ENCODE measurements around the gene ZNF346. TPM values are rescaled to one million over a fixed set of nuclear protein-coding genes. Genes with fewer than 3 reads are reported as not detected.

ZNF346 gene
- total and polyA plus RNA-seq, 2 of the 13 experiments (the other 11 are each of a cell fraction or from before 2014, with no cell fraction given): 8.6 to 19.4 TPM

DNA sequence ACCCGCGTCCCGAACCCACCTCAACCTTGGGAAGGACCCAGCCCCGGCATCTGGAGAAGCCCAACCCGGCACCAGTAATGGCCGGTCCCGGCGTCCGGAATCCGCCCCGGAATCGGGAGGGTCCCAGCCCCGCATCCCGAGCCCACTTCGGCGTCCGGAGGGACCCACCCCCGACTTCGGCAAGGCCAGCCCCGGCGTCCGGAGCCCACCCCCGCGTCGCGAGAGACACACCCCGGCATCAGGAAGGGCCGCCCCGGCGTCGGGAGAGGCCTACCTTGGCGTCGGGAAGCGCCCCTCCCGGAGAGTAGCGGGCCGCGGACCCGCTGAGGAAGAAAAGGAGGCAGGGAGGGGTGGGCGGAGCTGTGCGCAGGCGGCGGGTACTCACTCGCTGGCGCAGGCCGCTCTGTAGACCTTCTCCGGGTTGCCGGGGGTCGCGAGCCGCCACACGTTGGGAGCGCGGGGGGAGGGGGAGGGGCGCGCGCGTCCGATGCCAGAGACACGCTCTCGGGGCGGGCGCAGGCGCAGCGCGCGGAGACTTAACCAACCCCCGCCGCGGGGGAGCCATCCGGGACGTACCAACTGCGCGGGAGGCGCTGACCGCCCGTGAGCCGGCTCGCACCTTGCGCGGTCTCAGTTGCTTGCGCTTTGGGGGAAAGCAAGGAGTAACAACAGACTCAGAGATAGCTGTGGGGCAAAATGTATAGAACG lies 16.1 kb upstream of the ZNF346 start, which contains the start of gene UIMC1:
Gene UIMC1, minus strand, starts transcription at position 515 of the 708 bp plus-strand sequence. CDS start 24,164 bp downstream, outside the sequence.
- intact Hi-C loops (cut with micrococcal nuclease; ENCODE audit: unreplicated experiment) (loop anchor here (1.0 kb wide), 1 partner anchor 16 kb away; the partner anchor contains the start of gene ZNF346), in situ Hi-C loops (cut with HindIII; ENCODE audit: extremely low pct_ligation_motif_present, low pct_unique_long_range_greater_than_20kb) (no loop called here)
- Histone ChIP-seq H3K27me3 (ENCODE audit: control insufficient read depth in 1 of 2, insufficient read depth in 2 of 2, low read length in 2 of 2) (no peaks in the 10 kb centered on the region), H3K9me3 (ENCODE audit: low read length) (no peaks in the 10 kb centered on the region), H3K27ac (ENCODE audit: extremely low read length, insufficient read depth, low read length) (peak within 1 kb of the TSS; percentile 96), H3K4me1 (ENCODE audit: insufficient read depth, low read length) (peaks cover 20% of the 10 kb centered on the region), H3K9ac (ENCODE audit: insufficient read depth, low read depth, low read length) (peak within 1 kb of the TSS; percentile 96), H4K20me1 (ENCODE audit: insufficient read depth, low read length) (peaks cover 22% of the 10 kb centered on the region), H3K79me2 (ENCODE audit: insufficient read depth, low read length) (peaks cover 53% of the 10 kb centered on the region), H3K36me3 (replicated peaks in 1 of 2; ENCODE audit: control insufficient read depth in 1 of 2, insufficient read depth in 2 of 2, low read length in 2 of 2) (no peaks in the 10 kb centered on the region), H3K4me2 (ENCODE audit: low read depth, low read length) (peak within 1 kb of the TSS; percentile 83), H2AFZ (ENCODE audit: low read length) (peak within 1 kb of the TSS; percentile 56), H3K4me3 (replicated peaks in 1 of 3; ENCODE audit: insufficient read depth in 1 of 3, low read depth in 2 of 3, low read length in 3 of 3) (peak within 1 kb of the TSS; percentile 97 to 99 (median 99))
- WGBS (ENCODE audit: low lambda C conversion rate): 0% methylated on average over 6 of the region's 83 CpGs
- BruUV-seq (replicated peaks): TSS peak; percentile 74
- peak; percentile 82 for DNase-seq (ENCODE audit: low spot score)
- ATAC-seq: peak; percentile 85
- POLR2A ChIA-PET: interaction anchor here (1.0 to 3.1 kb wide), 7 partner anchors 9 to 80 kb away, joined by 3 to 17 read pairs (median 10); partner anchors contain the start of genes FGFR4 and ZNF346
- CTCF ChIA-PET (ENCODE audit: low intra/inter-chr PET ratio, low total read pairs): no interaction called here
- FAIRE-seq: peak; percentile 72
- 0 out of 2 replicates have a peak, but pooled peaks have one; percentile 14 for TF ChIP-seq RAD21 (CRISPR knock-in tag; IDR thresholded peaks at IDR 0.05)
- no peak for TF ChIP-seq ZBTB26 (CRISPR knock-in tag; IDR thresholded peaks at IDR 0.05; ENCODE audit: borderline replicate concordance)
- peak; percentile 74 for TF ChIP-seq HNRNPK (IDR thresholded peaks at IDR 0.05; ENCODE audit: low read depth, low read length, poor library complexity, severe bottlenecking)
- TF ChIP-seq BRCA1 (CRISPR knock-in tag; IDR thresholded peaks at IDR 0.05): no peak; the same call in 1 of the 2 replicates
- TF ChIP-seq ZNF629 (CRISPR knock-in tag; conservative IDR thresholded peaks at IDR 0.05): peak; percentile 45; the same call in 1 of the 2 replicates
- TF ChIP-seq PHF8 (CRISPR knock-in tag; IDR thresholded peaks at IDR 0.05): peak; percentile 95
- no peak for TF ChIP-seq MTA3 (CRISPR knock-in tag; IDR thresholded peaks at IDR 0.05)
- peak; percentile 50; the same call in 1 of the 2 replicates for TF ChIP-seq SIN3A (IDR thresholded peaks at IDR 0.05; ENCODE audit: borderline replicate concordance, low read depth, low read length)
- TF ChIP-seq HNRNPH1 (optimal IDR thresholded peaks at IDR 0.05; ENCODE audit: low read depth, low read length): no peak
- TF ChIP-seq BHLHE40 (IDR thresholded peaks at IDR 0.05; ENCODE audit: low read length): peak; percentile 98
- peak; percentile 50; the same call in 1 of the 2 replicates for TF ChIP-seq THAP9 (CRISPR knock-in tag; IDR thresholded peaks at IDR 0.05; ENCODE audit: borderline replicate concordance)
- TF ChIP-seq ZNF354B (CRISPR knock-in tag; IDR thresholded peaks at IDR 0.05): no peak
- no peak; the same call in 1 of the 2 replicates for TF ChIP-seq KDM5A (IDR thresholded peaks at IDR 0.05; ENCODE audit: borderline replicate concordance, low read length)
- peak; percentile 68 for TF ChIP-seq ZSCAN31 (CRISPR knock-in tag; IDR thresholded peaks at IDR 0.05; ENCODE audit: low read depth)
- peak; percentile 58; the same call in 1 of the 2 replicates for TF ChIP-seq ZBTB25 (CRISPR knock-in tag; IDR thresholded peaks at IDR 0.05)
- TF ChIP-seq, protein P1, sequence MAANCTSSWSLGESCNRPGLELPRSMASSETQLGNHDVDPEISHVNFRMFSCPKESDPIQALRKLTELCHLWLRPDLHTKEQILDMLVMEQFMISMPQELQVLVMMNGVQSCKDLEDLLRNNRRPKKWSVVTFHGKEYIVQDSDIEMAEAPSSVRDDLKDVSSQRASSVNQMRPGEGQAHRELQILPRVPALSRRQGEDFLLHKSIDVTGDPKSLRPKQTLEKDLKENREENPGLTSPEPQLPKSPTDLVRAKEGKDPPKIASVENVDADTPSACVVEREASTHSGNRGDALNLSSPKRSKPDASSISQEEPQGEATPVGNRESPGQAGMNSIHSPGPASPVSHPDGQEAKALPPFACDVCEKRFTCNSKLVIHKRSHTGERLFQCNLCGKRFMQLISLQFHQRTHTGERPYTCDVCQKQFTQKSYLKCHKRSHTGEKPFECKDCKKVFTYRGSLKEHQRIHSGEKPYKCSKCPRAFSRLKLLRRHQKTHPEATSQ (CRISPR knock-in tag; IDR thresholded peaks at IDR 0.05; ENCODE audit: borderline replicate concordance): no peak; the same call in none of the 2 replicates
- no peak; the same call in 1 of the 2 replicates for TF ChIP-seq ZNF598 (CRISPR knock-in tag; IDR thresholded peaks at IDR 0.05; ENCODE audit: borderline replicate concordance)
